HEK293 (cell line): ENCODE results near the gene HSPA4.

Experiments used
- CTCF ChIA-PET: fragments of 350-600 bp; formaldehyde crosslinking; extraction: SDS; loops from one replicate; lab custom pipeline; 2021; ENCODE audit warnings: antibody characterized with exemption; lab: Yijun Ruan, JAX
- POLR2A ChIA-PET: fragments of 300-600 bp; formaldehyde crosslinking; extraction: SDS; loops from one replicate; lab custom pipeline; 2020; ENCODE audit warnings: antibody characterized with exemption, inconsistent platforms; lab: Yijun Ruan, JAX
- H3K27ac ChIP-seq: fragments of 200-500 bp; sonication (Bioruptor generic); 2 replicates; pipeline ENCODE4 v1.5.1; 2014; ENCODE audit warnings: low read depth, low read length, control low read depth, inconsistent platforms; ENCODE audit errors: extremely low read depth
- H3K36me3 ChIP-seq, 2 experiments: fragments of 200-500 bp in 1 of 2; sonication (Bioruptor generic) in 1 of 2; 1 replicate in 1 of 2; 2 replicates in 1 of 2; pipeline ENCODE4 v1.5.1; 2014 to 2017; ENCODE audit warnings: inconsistent platforms in 2 of 2, low read length in 2 of 2; ENCODE audit not compliant: control insufficient read depth in 2 of 2, insufficient read depth in 1 of 2
- H3K4me1 ChIP-seq: fragments of 200-500 bp; sonication (Bioruptor generic); 2 replicates; pipeline ENCODE4 v1.5.1; 2014; ENCODE audit warnings: mild to moderate bottlenecking, low read length, inconsistent platforms; ENCODE audit not compliant: control insufficient read depth, insufficient read depth
- H3K4me3 ChIP-seq: 2 replicates; pipeline ENCODE4 v1.5.1; 2011; ENCODE audit warnings: low read depth, mild to moderate bottlenecking, control low read depth, low read length, moderate library complexity
- H3K9me3 ChIP-seq: fragments of 200-500 bp; sonication (Bioruptor generic); 2 replicates; pipeline ENCODE4 v1.5.1; 2014; ENCODE audit warnings: low read depth, low read length, inconsistent platforms; ENCODE audit not compliant: control insufficient read depth, insufficient read depth
- GLI2 ChIP-seq: fragments of 450-650 bp; formaldehyde crosslinking; IDR thresholded peaks from 2 replicates; pipeline ENCODE4; 2017; ENCODE audit warnings: missing biosample characterization, missing genetic modification characterization, low read depth, borderline replicate concordance
- HOXA7 ChIP-seq: sonication (generic); formaldehyde crosslinking; IDR thresholded peaks from 2 replicates; pipeline ENCODE4 v1.8.1; 2022; ENCODE audit warnings: missing genetic modification reagents, borderline replicate concordance
- KLF16 ChIP-seq: fragments of 450-650 bp; formaldehyde crosslinking; IDR thresholded peaks from 2 replicates; pipeline ENCODE4 v1.5.1; 2017; ENCODE audit warnings: missing biosample characterization, missing genetic modification characterization
- KLF8 ChIP-seq: fragments of 450-650 bp; formaldehyde crosslinking; IDR thresholded peaks from 2 replicates; pipeline ENCODE4 v1.5.1; 2016; ENCODE audit warnings: missing biosample characterization, missing genetic modification characterization
- MEIS1 ChIP-seq: sonication (generic); formaldehyde crosslinking; IDR thresholded peaks from 2 replicates; pipeline ENCODE4 v1.8.1; 2022; ENCODE audit warnings: missing genetic modification reagents, mild to moderate bottlenecking, borderline replicate concordance
- OSR2 ChIP-seq: fragments of 450-650 bp; formaldehyde crosslinking; IDR thresholded peaks from 2 replicates; pipeline ENCODE4 v1.5.1; 2016; ENCODE audit warnings: missing biosample characterization, missing genetic modification characterization
- OVOL3 ChIP-seq: fragments of 450-650 bp; formaldehyde crosslinking; IDR thresholded peaks from 2 replicates; pipeline ENCODE4 v1.5.1; 2016; ENCODE audit warnings: missing biosample characterization, missing genetic modification characterization
- PRDM1 ChIP-seq: fragments of 450-650 bp; formaldehyde crosslinking; IDR thresholded peaks from 2 replicates; pipeline ENCODE4; 2016; ENCODE audit warnings: missing biosample characterization, missing genetic modification characterization
- WT1 ChIP-seq: fragments of 450-650 bp; formaldehyde crosslinking; IDR thresholded peaks from 2 replicates; pipeline ENCODE4 v1.5.1; 2016; ENCODE audit warnings: missing biosample characterization, missing genetic modification characterization
- ZFP69B ChIP-seq: fragments of 450-650 bp; formaldehyde crosslinking; IDR thresholded peaks from 2 replicates; pipeline ENCODE4 v1.5.1; 2016; ENCODE audit warnings: missing biosample characterization, missing genetic modification characterization
- ZNF133 ChIP-seq: fragments of 450-650 bp; formaldehyde crosslinking; IDR thresholded peaks from 2 replicates; pipeline ENCODE4 v1.5.1; 2016; ENCODE audit warnings: missing biosample characterization, missing genetic modification characterization
- ZNF202 ChIP-seq: fragments of 450-650 bp; formaldehyde crosslinking; IDR thresholded peaks from 2 replicates; pipeline ENCODE4 v1.5.1; 2016; ENCODE audit warnings: missing biosample characterization, missing genetic modification characterization, borderline replicate concordance
- ZNF23 ChIP-seq: fragments of 450-650 bp; formaldehyde crosslinking; IDR thresholded peaks from 2 replicates; pipeline ENCODE4 v1.5.1; 2016; ENCODE audit warnings: missing biosample characterization, missing genetic modification characterization, borderline replicate concordance
- ZNF341 ChIP-seq: fragments of 450-650 bp; formaldehyde crosslinking; IDR thresholded peaks from 2 replicates; pipeline ENCODE4; 2016; ENCODE audit warnings: low read depth, missing biosample characterization, missing genetic modification characterization
- ZNF560 ChIP-seq: fragments of 450-650 bp; formaldehyde crosslinking; IDR thresholded peaks from 2 replicates; pipeline ENCODE4 v1.5.1; 2017; ENCODE audit warnings: missing biosample characterization, missing genetic modification characterization, borderline replicate concordance
- ZNF621 ChIP-seq: fragments of 450-650 bp; formaldehyde crosslinking; IDR thresholded peaks from 2 replicates; pipeline ENCODE4 v1.5.1; 2017; ENCODE audit warnings: missing biosample characterization, missing genetic modification characterization
- ZNF768 ChIP-seq: fragments of 450-650 bp; formaldehyde crosslinking; IDR thresholded peaks from 2 replicates; pipeline ENCODE4 v1.5.1; 2018; ENCODE audit warnings: missing biosample characterization, mild to moderate bottlenecking, missing genetic modification characterization
- ZNF776 ChIP-seq: fragments of 450-650 bp; formaldehyde crosslinking; IDR thresholded peaks from 2 replicates; pipeline ENCODE4 v1.5.0; 2017; ENCODE audit warnings: missing biosample characterization, missing genetic modification characterization, borderline replicate concordance
- ZNF785 ChIP-seq: fragments of 450-650 bp; formaldehyde crosslinking; IDR thresholded peaks from 2 replicates; pipeline ENCODE4 v1.5.1; 2016; ENCODE audit warnings: missing biosample characterization, missing genetic modification characterization
- TF ChIP-seq, protein P1 (sequence below): fragments of 450-650 bp; formaldehyde crosslinking; IDR thresholded peaks from 2 replicates; pipeline ENCODE4 v1.5.1; 2016; ENCODE audit warnings: missing biosample characterization, missing genetic modification characterization
- TF ChIP-seq, protein P2 (sequence below): fragments of 450-650 bp; formaldehyde crosslinking; IDR thresholded peaks from 2 replicates; pipeline ENCODE4 v1.5.1; 2016; ENCODE audit warnings: missing biosample characterization, missing genetic modification characterization
- TF ChIP-seq, protein P3 (sequence below): fragments of 450-650 bp; formaldehyde crosslinking; IDR thresholded peaks from 2 replicates; pipeline ENCODE4 v1.5.1; 2016; ENCODE audit warnings: missing biosample characterization, missing genetic modification characterization, borderline replicate concordance

The HSPA4 gene

DNA sequence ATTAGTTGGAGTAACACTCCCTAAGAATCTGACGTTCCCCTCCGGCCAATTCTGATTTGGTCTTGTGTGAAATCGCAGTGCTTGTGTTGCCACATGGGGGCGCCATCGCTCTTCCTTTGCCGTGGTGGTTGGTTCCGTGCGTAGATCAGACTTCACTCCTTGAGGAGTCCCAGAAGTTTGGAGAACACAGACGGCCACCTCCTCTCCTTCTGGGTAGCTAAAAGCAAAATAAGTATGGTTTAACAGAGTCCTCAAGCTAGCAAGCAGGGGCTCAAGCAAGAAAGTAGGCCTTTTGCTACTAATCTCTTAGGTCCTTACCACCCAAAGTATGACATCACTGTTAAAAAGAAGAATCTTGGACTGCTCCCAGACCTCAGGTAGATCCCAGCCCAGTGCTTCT lies 59.5 kb downstream of the HSPA4 start (continued):
- TF ChIP-seq ZNF202 (tag by site-specific recombination) (no peak), OSR2 (tag by site-specific recombination) (no peak), ZNF560 (tag by site-specific recombination) (no peak), GLI2 (no peak), ZNF133 (no peak), ZNF785 (tag by site-specific recombination) (no peak), ZNF23 (tag by site-specific recombination) (no peak), HOXA7 (no peak), ZFP69B (tag by site-specific recombination) (no peak), PRDM1 (tag by site-specific recombination) (no peak), KLF8 (0 out of 2 replicates have a peak, but pooled peaks have one; percentile 26), KLF16 (tag by site-specific recombination) (no peak)
- TF ChIP-seq, protein P1, sequence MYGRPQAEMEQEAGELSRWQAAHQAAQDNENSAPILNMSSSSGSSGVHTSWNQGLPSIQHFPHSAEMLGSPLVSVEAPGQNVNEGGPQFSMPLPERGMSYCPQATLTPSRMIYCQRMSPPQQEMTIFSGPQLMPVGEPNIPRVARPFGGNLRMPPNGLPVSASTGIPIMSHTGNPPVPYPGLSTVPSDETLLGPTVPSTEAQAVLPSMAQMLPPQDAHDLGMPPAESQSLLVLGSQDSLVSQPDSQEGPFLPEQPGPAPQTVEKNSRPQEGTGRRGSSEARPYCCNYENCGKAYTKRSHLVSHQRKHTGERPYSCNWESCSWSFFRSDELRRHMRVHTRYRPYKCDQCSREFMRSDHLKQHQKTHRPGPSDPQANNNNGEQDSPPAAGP, result 0 out of 2 replicates have a peak, but pooled peaks have one; percentile 37
- TF ChIP-seq, all 188 proteins: peak for 19

DNA sequence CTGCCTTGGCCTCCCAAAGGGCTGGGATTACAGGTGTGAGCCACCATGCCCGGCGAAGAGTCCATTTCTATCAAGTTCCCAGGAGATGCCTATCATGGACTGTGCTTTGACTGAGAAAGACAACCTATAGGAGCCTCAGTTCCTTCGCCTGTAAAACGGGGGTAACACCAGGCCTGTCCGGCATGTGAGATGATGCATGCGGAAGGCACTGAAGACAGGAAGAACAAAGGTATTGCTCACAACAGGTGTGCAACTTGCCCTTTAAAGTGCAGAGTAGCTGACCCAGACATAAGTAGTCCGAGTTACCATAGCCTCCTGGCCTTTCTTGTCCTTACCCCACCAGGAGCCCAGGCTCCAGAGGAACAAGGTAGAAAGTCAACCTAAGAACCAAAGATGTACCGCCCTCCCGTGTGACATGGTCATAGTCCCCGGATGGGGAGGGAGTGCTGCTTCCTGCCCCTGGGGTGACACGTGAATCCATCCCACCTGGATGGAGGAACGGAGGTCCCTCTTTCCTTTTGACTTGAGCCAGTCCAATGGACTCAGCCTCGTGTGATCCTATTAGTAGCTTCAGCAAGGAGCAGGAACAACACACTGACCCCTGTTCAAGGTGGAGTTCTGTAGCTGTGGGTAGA lies 60.3 kb downstream of the HSPA4 start:
- POLR2A ChIA-PET, result no interaction called here
- no peak overlapping the region for H3K4me3 ChIP-seq
- TF ChIP-seq, protein P2, sequence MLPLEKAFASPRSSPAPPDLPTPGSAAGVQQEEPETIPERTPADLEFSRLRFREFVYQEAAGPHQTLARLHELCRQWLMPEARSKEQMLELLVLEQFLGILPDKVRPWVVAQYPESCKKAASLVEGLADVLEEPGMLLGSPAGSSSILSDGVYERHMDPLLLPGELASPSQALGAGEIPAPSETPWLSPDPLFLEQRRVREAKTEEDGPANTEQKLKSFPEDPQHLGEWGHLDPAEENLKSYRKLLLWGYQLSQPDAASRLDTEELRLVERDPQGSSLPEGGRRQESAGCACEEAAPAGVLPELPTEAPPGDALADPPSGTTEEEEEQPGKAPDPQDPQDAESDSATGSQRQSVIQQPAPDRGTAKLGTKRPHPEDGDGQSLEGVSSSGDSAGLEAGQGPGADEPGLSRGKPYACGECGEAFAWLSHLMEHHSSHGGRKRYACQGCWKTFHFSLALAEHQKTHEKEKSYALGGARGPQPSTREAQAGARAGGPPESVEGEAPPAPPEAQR (tag by site-specific recombination), result no peak
- no peak for TF ChIP-seq MEIS1 (CRISPR knock-in tag)
- TF ChIP-seq OVOL3 (tag by site-specific recombination), result no peak
- no peak for TF ChIP-seq WT1 (tag by site-specific recombination)
- TF ChIP-seq ZNF341, result no peak
- TF ChIP-seq, protein P3, sequence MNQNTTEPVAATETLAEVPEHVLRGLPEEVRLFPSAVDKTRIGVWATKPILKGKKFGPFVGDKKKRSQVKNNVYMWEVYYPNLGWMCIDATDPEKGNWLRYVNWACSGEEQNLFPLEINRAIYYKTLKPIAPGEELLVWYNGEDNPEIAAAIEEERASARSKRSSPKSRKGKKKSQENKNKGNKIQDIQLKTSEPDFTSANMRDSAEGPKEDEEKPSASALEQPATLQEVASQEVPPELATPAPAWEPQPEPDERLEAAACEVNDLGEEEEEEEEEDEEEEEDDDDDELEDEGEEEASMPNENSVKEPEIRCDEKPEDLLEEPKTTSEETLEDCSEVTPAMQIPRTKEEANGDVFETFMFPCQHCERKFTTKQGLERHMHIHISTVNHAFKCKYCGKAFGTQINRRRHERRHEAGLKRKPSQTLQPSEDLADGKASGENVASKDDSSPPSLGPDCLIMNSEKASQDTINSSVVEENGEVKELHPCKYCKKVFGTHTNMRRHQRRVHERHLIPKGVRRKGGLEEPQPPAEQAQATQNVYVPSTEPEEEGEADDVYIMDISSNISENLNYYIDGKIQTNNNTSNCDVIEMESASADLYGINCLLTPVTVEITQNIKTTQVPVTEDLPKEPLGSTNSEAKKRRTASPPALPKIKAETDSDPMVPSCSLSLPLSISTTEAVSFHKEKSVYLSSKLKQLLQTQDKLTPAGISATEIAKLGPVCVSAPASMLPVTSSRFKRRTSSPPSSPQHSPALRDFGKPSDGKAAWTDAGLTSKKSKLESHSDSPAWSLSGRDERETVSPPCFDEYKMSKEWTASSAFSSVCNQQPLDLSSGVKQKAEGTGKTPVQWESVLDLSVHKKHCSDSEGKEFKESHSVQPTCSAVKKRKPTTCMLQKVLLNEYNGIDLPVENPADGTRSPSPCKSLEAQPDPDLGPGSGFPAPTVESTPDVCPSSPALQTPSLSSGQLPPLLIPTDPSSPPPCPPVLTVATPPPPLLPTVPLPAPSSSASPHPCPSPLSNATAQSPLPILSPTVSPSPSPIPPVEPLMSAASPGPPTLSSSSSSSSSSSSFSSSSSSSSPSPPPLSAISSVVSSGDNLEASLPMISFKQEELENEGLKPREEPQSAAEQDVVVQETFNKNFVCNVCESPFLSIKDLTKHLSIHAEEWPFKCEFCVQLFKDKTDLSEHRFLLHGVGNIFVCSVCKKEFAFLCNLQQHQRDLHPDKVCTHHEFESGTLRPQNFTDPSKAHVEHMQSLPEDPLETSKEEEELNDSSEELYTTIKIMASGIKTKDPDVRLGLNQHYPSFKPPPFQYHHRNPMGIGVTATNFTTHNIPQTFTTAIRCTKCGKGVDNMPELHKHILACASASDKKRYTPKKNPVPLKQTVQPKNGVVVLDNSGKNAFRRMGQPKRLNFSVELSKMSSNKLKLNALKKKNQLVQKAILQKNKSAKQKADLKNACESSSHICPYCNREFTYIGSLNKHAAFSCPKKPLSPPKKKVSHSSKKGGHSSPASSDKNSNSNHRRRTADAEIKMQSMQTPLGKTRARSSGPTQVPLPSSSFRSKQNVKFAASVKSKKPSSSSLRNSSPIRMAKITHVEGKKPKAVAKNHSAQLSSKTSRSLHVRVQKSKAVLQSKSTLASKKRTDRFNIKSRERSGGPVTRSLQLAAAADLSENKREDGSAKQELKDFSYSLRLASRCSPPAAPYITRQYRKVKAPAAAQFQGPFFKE (tag by site-specific recombination), result no peak
- no peak for TF ChIP-seq ZNF776 (tag by site-specific recombination)
- TF ChIP-seq ZNF621, result no peak
- TF ChIP-seq ZNF768, result no peak
- TF ChIP-seq, all 188 proteins: peak for 0
- CTCF ChIA-PET, result interaction anchor here (0.5 to 5.2 kb wide), 15 partner anchors 20 to 1588 kb away, joined by 3 to 98 read pairs (median 4); no protein-coding TSS in a partner anchor
- no peak overlapping the region for H3K27ac ChIP-seq
- no peaks in the 10 kb centered on the region for H3K4me1 ChIP-seq
- no peaks in the 10 kb centered on the region for H3K9me3 ChIP-seq
- no peaks in the 10 kb centered on the region for H3K36me3 ChIP-seq
